ENCODE results near the gene HINFP. TPM values are rescaled to one million over a fixed set of nuclear protein-coding genes. Genes with fewer than 3 reads are reported as not detected.
A peak's percentile ranks its signal among the peaks of the same experiment; 100 is the strongest.

Gene HINFP
- total and polyA plus RNA-seq, 9 of the 15 experiments (the other 6 are each of a cell fraction or from before 2014, with no cell fraction given) = 13.8 to 34.1 (median 22.5) TPM

DNA sequence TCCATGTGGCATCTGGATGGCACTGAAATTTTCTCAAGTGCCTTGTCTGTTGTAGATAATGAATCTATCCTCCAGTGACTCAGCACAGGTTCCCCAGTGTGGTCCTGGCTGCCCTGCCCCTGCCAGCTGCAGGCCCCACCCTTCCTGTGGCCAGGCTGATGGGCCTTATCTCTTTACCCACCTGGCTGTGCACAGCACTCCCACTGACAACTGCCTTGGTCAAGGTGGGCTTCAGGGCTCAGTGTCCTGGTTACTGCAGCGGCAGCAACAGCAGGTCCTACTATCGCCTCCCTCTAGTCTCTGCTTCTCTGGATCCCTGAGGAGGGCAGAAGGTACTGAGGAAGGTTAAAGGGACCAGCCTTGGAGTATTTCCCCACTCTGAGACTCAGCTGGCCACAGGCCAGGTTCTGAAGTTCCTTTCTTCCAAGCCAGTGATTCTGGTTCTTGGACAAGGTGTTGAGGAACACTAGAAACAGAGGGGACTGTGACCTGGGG, 33.6 kb upstream of the HINFP start (continued):
- TF ChIP-seq, protein P1, sequence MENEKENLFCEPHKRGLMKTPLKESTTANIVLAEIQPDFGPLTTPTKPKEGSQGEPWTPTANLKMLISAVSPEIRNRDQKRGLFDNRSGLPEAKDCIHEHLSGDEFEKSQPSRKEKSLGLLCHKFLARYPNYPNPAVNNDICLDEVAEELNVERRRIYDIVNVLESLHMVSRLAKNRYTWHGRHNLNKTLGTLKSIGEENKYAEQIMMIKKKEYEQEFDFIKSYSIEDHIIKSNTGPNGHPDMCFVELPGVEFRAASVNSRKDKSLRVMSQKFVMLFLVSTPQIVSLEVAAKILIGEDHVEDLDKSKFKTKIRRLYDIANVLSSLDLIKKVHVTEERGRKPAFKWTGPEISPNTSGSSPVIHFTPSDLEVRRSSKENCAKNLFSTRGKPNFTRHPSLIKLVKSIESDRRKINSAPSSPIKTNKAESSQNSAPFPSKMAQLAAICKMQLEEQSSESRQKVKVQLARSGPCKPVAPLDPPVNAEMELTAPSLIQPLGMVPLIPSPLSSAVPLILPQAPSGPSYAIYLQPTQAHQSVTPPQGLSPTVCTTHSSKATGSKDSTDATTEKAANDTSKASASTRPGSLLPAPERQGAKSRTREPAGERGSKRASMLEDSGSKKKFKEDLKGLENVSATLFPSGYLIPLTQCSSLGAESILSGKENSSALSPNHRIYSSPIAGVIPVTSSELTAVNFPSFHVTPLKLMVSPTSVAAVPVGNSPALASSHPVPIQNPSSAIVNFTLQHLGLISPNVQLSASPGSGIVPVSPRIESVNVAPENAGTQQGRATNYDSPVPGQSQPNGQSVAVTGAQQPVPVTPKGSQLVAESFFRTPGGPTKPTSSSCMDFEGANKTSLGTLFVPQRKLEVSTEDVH (IDR thresholded peaks at IDR 0.05; ENCODE audit: low read depth, partially characterized antibody) = no peak
- TF ChIP-seq ATF7 (IDR thresholded peaks at IDR 0.05) (peak; percentile 76), BACH1 (tag; IDR thresholded peaks at IDR 0.05) (peak; percentile 64; the same call in 1 of the 2 replicates), ZSCAN29 (IDR thresholded peaks at IDR 0.05) (no peak), ZNF551 (CRISPR knock-in tag; IDR thresholded peaks at IDR 0.05) (no peak), GTF2F1 (IDR thresholded peaks at IDR 0.05; ENCODE audit: low read depth, low read length) (no peak), ZNF253 (CRISPR knock-in tag; conservative IDR thresholded peaks at IDR 0.05) (no peak), ZNF75A (CRISPR knock-in tag; IDR thresholded peaks at IDR 0.05) (no peak), ZNF696 (CRISPR knock-in tag; conservative IDR thresholded peaks at IDR 0.05) (no peak), RFX5 (IDR thresholded peaks at IDR 0.05; ENCODE audit: low read depth, low read length) (no peak), ARNT (IDR thresholded peaks at IDR 0.05) (peak; percentile 58 to 81), ZNF263 (CRISPR knock-in tag; IDR thresholded peaks at IDR 0.05; ENCODE audit: borderline replicate concordance) (0 out of 2 replicates have a peak, but pooled peaks have one; percentile 21), ZNF165 (CRISPR knock-in tag; IDR thresholded peaks at IDR 0.05; ENCODE audit: borderline replicate concordance) (no peak), GTF2E2 (tag; IDR thresholded peaks at IDR 0.05) (no peak), ZBTB8A (IDR thresholded peaks at IDR 0.05; ENCODE audit: partially characterized antibody) (no peak), FOXJ2 (tag; IDR thresholded peaks at IDR 0.05) (0 out of 2 replicates have a peak, but pooled peaks have one; percentile 28), HDAC3 (IDR thresholded peaks at IDR 0.05; ENCODE audit: borderline replicate concordance, partially characterized antibody) (peak; percentile 95), TCF7 (IDR thresholded peaks at IDR 0.05; ENCODE audit: borderline replicate concordance) (0 out of 2 replicates have a peak, but pooled peaks have one; percentile 61), ADNP (tag; IDR thresholded peaks at IDR 0.05) (no peak), LCOR (CRISPR knock-in tag; IDR thresholded peaks at IDR 0.05) (peak; percentile 92), HNRNPUL1 (IDR thresholded peaks at IDR 0.05; ENCODE audit: low read length) (no peak)
- TF ChIP-seq, protein P2, sequence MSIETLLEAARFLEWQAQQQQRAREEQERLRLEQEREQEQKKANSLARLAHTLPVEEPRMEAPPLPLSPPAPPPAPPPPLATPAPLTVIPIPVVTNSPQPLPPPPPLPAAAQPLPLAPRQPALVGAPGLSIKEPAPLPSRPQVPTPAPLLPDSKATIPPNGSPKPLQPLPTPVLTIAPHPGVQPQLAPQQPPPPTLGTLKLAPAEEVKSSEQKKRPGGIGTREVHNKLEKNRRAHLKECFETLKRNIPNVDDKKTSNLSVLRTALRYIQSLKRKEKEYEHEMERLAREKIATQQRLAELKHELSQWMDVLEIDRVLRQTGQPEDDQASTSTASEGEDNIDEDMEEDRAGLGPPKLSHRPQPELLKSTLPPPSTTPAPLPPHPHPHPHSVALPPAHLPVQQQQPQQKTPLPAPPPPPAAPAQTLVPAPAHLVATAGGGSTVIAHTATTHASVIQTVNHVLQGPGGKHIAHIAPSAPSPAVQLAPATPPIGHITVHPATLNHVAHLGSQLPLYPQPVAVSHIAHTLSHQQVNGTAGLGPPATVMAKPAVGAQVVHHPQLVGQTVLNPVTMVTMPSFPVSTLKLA (conservative IDR thresholded peaks at IDR 0.05) = peak; percentile 70 to 83
- TF ChIP-seq, protein P3, sequence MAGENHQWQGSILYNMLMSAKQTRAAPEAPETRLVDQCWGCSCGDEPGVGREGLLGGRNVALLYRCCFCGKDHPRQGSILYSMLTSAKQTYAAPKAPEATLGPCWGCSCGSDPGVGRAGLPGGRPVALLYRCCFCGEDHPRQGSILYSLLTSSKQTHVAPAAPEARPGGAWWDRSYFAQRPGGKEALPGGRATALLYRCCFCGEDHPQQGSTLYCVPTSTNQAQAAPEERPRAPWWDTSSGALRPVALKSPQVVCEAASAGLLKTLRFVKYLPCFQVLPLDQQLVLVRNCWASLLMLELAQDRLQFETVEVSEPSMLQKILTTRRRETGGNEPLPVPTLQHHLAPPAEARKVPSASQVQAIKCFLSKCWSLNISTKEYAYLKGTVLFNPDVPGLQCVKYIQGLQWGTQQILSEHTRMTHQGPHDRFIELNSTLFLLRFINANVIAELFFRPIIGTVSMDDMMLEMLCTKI (IDR thresholded peaks at IDR 0.05; ENCODE audit: partially characterized antibody) = no peak
- TF ChIP-seq, protein P4, sequence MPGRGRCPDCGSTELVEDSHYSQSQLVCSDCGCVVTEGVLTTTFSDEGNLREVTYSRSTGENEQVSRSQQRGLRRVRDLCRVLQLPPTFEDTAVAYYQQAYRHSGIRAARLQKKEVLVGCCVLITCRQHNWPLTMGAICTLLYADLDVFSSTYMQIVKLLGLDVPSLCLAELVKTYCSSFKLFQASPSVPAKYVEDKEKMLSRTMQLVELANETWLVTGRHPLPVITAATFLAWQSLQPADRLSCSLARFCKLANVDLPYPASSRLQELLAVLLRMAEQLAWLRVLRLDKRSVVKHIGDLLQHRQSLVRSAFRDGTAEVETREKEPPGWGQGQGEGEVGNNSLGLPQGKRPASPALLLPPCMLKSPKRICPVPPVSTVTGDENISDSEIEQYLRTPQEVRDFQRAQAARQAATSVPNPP (IDR thresholded peaks at IDR 0.05; ENCODE audit: borderline replicate concordance, insufficient read depth, insufficient read length) = no peak
